ENCODE measurements around the gene SLC13A5.
A peak's percentile ranks its signal among the peaks of the same experiment; 100 is the strongest.
"Not testable (repeated sequence)": the region's sequence is repeated elsewhere in the genome, so short reads cannot be mapped to it uniquely, and the experiment has no call there.

Gene SLC13A5

GRCh38 chr17:6658411-6658810 lies 54.8 kb downstream of the SLC13A5 start:
- not testable (repeated sequence) for DNase-seq

DNA sequence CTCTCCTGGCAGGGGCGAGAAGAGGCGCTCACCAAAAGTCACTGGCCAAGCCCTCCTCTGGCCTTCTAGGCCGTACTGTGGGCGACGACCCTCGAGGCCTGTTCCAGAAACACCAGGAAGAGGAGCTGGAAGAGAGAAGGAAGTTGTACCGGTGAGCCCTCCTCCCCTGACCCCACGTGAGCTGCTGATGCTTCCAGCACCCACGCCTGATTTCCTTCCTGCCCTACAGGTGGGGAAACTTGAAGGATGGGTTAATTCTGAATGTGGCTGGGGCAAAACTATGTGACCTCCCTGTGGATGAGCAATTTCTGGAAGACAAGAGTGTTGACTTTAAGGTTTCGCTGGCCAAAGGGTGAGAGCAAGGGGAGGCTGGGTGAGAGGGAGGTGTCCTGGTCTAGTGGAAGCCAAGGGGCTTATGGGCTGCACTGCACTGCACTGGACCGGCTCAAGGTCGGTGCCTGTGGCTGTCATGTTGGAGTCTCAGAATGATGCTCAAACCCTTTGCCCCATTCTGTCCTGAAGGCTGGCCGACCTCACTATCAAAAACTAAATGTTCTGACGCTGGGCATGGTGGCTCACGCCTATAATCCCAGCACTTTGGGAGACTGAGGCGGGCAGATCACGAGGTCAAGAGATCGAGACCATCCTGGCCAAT lies 55.4 kb downstream of the SLC13A5 start:
- no peak for DNase-seq

DNA sequence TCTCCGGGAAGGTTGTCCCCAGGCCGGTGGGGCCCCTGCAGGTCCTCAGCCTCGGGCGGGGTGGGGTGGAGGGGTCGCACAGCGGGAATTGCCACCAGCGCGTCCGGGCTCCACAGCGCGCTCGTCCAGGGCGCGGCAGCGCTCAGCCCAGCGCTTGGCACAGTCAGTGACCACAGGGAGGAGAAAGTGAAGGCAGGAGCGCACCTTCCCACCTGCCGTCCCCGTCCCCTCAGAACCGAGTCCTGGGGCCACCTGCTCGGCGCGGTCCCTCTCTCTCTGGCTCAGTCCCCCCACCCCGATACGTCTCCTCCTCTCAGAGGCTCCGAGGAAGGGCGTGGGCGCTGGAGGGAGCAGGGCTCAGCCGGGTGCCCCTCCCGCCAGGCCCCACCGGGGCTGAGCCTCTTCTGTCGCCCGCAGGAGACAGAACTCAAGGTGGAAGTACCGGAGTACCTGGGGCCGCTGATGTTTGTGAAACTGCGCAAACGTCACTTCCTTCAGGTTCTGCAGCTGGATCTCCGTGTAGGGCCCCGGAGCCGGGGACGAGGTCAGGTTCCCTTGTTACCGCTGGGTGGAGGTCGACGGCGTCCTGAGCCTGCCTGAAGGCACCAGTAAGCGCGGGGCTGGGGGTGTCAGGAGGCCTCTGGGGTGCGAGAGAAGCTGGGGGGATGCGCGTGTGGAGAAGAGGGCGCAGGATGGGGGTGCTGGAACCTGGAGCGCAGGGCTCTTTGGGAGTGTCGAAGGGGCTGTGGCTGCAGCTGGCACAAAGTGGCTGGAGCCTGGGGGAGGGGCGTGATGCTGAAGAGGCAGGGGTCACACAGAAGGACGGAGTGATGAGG lies 56.2 kb downstream of the SLC13A5 start:
- not testable (repeated sequence) for DNase-seq

DNA sequence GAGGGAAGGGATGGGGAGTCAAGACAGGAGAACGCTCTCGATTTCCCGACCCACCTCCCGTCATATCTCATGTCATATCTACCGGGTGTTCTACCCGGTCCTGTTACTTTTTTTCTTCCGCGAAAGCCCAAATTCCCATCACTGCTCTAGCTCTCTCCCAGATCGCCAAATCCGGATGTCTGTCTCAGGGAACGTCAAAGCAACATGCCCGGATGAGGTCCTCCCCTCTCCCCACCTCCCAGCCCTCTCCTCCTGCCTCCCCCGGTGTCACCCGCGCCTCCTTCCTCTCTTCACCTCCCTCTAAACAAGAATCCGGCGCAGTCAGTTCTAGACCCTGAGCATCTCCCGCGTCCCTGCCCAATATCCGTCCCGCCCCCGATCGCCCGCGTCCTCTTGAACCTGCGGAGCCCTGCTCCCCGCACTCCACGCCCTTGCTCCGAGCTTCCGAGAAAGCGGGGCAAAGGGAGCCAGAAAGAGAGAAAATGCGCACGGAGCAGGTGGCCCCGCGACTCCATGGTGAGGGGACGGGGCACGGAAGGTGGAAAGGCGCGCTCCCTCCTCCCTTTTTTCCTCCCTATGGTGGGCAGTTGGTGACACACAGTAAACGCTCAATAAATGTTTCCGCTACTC lies 57.3 kb downstream of the SLC13A5 start:
- DNase-seq: not testable (repeated sequence)

GRCh38 chr17:6654841-6655731 lies 58.1 kb downstream of the SLC13A5 start:
- DNase-seq: no peak

- DNase-seq: peak; percentile 18
These were observed 61.2 kb downstream of the SLC13A5 start for GRCh38 chr17:6651919-6652452.

- DNase-seq: peak; percentile 86
These were observed 61.7 kb downstream of the SLC13A5 start, which contains the start of the genes C17orf100 and MED31 for GRCh38 chr17:6651354-6651918. TSS of gene C17orf100 (plus strand) at chr17:6651762. CDS start at chr17:6651914, 152 bp downstream. TSS of gene MED31 (minus strand) at chr17:6651605. CDS start at chr17:6651528, 77 bp downstream.

DNA sequence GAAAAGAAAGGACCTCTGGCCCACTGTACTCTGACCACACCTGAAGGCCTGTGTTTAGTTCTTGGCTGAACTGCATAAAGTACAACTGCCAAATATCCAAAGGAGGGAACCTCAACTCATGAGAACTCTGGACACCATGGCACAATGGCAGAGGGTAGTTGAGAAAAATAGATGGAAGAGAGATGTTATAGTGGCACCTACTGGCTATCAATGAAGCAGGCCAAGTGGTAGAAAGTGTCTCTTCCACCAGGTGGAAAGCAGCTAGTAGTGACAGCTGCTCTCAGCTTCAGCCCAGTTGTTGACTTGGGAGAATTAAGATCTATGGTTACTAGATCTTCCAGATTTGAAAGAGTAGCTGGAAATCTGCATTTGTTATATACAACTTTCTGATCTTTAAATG lies 65.0 kb downstream of the SLC13A5 start:
- no peak for DNase-seq

DNA sequence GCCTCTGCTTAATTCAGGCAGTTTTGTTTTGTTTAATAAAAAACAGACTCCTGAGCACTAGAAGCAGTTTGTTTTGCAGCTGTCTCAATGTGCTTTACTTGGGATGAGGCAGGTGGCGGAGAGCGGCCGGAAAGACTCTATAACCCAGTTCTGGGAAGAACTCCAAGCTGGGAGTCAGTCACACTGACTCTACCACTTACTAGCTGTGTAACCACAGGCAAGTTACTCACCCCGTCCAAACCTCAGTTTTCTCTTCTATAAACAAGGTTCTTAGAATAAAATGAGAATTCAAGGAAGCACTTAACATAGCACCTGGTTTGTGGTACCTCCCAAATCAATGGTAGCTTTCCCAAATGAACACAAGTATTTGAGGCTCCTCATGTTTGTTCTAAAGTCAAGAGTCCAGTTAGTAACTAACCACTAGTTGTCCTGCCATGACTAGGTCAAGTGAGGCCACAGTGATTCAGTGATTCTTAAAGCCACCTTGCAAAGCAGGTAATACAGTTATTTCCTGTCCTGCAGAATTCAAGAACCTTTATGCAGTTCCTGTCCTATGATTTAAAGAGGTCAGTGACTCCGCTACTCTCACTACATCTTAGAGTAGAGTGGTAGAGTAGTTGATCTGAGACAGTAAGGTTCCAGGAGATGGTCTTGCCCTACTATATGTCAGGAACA lies 69.6 kb downstream of the SLC13A5 start:
- no peak for DNase-seq

- no peak for DNase-seq
These were observed 70.6 kb downstream of the SLC13A5 start for GRCh38 chr17:6642592-6642991.

DNA sequence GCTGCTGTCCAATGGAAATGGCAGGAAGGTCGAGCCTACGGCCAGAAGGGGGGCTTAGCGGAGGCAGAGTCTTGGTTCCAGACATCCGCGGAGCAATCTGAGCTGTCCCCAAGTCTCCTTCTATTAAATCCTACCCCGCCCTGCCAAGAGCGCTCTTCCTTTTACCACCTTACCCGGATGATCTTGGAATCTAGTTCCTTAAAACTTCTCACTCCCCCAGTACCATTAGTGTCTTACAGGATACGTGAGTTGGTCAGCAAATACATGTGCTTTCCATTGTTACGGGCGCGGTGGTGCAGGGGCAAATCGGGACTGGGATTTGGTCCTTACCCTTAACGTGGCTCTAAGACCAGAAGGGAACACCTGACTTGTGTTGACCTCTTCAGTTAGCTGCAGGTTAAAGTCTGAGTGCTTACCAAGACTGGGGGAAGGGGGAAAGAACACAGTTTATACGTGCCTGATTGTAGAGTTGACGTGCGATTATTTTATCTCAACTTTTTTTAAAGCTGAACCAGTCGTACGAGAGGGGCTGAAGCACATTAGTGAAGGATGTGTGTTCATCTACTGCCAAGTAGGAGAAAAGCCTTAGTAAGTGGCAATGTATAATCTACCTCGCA lies 71.8 kb downstream of the SLC13A5 start:
- no peak for DNase-seq

DNA sequence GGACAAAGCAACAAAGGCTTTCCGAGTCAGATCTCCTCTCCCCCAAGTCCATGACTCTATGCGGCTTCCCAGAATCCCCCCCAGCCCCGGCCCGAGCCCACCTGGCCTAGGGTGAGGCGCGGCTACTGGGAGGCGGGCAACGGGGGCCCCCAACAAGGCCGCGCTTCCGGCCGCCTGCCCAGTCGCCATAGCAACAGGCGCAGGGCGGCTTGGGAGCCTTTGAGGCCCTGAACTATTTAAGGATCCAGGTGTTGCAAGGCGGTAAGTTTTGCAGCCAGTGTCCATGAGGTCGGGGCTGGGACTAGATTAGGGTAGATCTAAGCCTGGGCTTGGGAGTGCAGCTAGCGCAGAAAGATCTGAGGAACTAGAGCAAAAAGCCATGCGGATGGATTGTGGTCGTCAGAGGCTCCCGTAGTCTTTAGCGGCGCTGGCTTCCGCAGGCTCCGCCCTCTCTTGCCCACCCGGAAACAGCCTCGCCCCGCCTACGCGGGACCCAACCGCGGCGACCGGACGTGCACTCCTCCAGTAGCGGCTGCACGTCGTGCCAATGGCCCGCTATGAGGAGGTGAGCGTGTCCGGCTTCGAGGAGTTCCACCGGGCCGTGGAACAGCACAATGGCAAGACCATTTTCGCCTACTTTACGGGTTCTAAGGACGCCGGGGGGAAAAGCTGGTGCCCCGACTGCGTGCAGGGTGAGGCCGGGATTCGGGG lies 72.5 kb downstream of the SLC13A5 start, which contains the start of the genes KIAA0753 and TXNDC17:
Gene KIAA0753, minus strand, starts transcription at position 176 of the 711 bp plus-strand sequence. CDS start 5,608 bp downstream, outside the sequence.
Gene TXNDC17, plus strand, starts transcription at position 525 of the 711 bp plus-strand sequence. Its CDS starts 23 bp downstream, at position 548.
- DNase-seq: peak; percentile 67

DNA sequence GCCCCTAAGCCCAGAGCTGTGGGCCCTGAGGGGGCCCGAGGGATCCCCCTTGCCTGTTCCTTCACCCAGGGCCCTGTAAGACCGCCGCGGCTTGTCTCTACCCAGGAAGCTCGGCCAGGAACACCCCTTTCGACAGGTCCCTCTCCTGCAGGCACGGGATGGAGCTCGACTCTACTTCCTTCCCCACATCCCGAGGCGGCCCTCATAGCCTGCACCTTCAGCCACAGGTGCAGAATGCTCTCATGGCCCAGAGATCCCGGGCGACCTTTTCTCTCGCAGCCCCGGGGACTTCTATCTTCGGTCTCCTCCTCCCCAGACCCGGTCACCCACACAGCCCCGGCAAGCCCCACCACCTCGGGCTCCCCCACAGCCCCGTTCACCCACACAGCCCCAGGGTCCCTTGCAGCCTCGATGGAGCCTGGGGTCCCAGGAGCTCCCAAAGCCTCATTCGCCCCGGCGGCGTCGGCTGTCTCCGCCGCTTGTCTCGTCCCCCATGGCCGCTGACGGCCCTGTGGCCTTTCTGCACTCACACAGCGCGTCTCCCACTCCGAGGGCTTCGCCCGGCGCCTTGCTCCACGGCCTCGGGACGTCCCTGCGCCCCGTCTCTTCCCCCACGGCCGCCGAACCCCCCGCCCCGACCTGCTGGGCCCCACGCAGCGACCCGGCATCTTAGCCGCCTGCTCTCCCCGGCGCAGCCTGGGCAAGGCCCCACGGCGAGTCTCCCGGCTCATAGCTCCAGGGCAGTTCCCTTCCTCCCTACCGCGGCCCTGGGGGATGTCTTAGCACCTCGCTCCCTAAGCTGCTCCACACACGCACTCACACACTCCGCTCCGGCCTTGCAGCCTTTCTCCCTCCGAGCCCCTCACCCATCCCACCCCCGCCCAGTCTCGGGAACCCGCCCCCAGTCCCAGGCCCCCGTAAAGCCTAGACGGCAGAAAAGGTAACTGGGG lies 73.3 kb downstream of the SLC13A5 start:
- no peak for DNase-seq

- no peak for DNase-seq
These were observed 74.1 kb downstream of the SLC13A5 start for GRCh38 chr17:6639014-6639585.

GRCh38 chr17:6638046-6638908 lies 74.9 kb downstream of the SLC13A5 start:
- no peak for DNase-seq

DNA sequence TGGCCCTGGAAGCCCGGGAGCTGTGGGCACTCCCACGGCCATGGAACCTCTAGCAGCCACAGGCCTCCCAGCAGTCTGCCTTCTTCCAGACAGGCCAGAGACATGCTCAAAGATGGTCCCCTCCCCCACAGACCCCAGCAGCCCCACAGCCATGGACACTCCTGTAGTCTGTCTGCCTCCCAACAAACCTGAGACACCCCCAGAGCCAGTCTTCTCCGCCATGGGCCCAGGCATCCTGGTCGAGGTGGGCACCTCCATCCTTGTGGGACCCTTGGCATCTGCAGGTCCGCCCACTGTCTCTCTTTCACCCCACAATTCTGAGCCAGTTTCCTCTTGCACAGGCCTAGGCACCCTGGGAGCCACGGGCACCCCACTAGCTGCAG lies 75.7 kb downstream of the SLC13A5 start:
- DNase-seq: no peak

Measured in NCI-H446 treated with DMSO at 0.1 percent for 48 hours (cell line).